GM12878 (cell line): ENCODE results near the gene KIAA1671. TPM values are rescaled to one million over a fixed set of nuclear protein-coding genes. Genes with fewer than 3 reads are reported as not detected.

ENCODE experiments used
- ATAC-seq: fragments of 200-7000 bp; cut with Tn5 transposase; 3 replicates; pipeline ENCODE4 v1.9.1; 2020; ENCODE audit warnings: mild to moderate bottlenecking, moderate library complexity
- BruUV-seq: library from RNA; stranded (reverse); fragments of 400-500 nt; replicated peaks from 2 replicates; lab custom pipeline; 2021; lab: Mats Ljungman, UMichigan
- CTCF ChIA-PET: fragments of 300-600 bp; sonication (Branson Sonifier 250); formaldehyde crosslinking; extraction: SDS; loops from one replicate; lab custom pipeline; 2021; ENCODE audit warnings: inconsistent platforms; lab: Yijun Ruan, JAX
- POLR2A ChIA-PET: fragments of 350-600 bp; formaldehyde crosslinking; extraction: SDS; loops from one replicate; lab custom pipeline; 2021; ENCODE audit warnings: inconsistent platforms; lab: Charles Lee
- RAD21 ChIA-PET: fragments of 300-600 bp; sonication (Branson Sonifier 250); formaldehyde crosslinking; loops from one replicate; lab custom pipeline; 2023; ENCODE audit warnings: antibody characterized with exemption; ENCODE audit not compliant: unreplicated experiment; lab: Charles Lee
- SMC1A ChIA-PET: fragments of 300-600 bp; sonication (Branson Sonifier 250); formaldehyde crosslinking; loops from one replicate; lab custom pipeline; 2023; ENCODE audit not compliant: unreplicated experiment, uncharacterized antibody; lab: Charles Lee
- DNase-seq: peaks from one replicate; pipeline ENCODE4 v3.0.0-alpha.2; 2011; ENCODE audit warnings: low read depth, low spot score
- FAIRE-seq: peaks from 3 replicates; lab custom pipeline; 2011; peaks lifted over from hg19 to GRCh38; lab: Jason Lieb, UNC
- H2AFZ ChIP-seq: 2 replicates; pipeline ENCODE4 v1.6.0; 2011; ENCODE audit warnings: low read depth, low read length, control low read depth; ENCODE audit not compliant: control insufficient read depth
- H3K27ac ChIP-seq: 2 replicates; pipeline ENCODE4 v1.5.1; 2011; ENCODE audit warnings: control low read depth; ENCODE audit not compliant: control insufficient read depth, insufficient read depth
- H3K27me3 ChIP-seq, 2 experiments: replicated peaks in 1 of 2; 2 replicates each; pipeline versions ENCODE4 v1.6.0 to v1.6.1; 2011; ENCODE audit warnings: low read length in 1 of 2; ENCODE audit not compliant: control insufficient read depth in 2 of 2, insufficient read depth in 2 of 2
- H3K36me3 ChIP-seq, 2 experiments: 2 replicates each; pipeline ENCODE4 v1.5.1; 2011; ENCODE audit warnings: low read length in 1 of 2; ENCODE audit not compliant: control insufficient read depth in 2 of 2, insufficient read depth in 2 of 2
- H3K4me1 ChIP-seq: 2 replicates; pipeline ENCODE4 v1.6.1; 2011; ENCODE audit warnings: mild to moderate bottlenecking, low read length, moderate library complexity, mixed read lengths; ENCODE audit not compliant: control insufficient read depth, insufficient read depth
- H3K4me2 ChIP-seq: 2 replicates; pipeline ENCODE4 v1.6.0; 2011; ENCODE audit warnings: control low read depth; ENCODE audit not compliant: control insufficient read depth, insufficient read depth
- H3K4me3 ChIP-seq: fragments of 200-600 bp; sonication (generic); 2 replicates; pipeline ENCODE4 v1.5.1; 2016
- H3K79me2 ChIP-seq: 2 replicates; pipeline ENCODE4 v1.6.0; 2011; ENCODE audit warnings: low read length; ENCODE audit not compliant: control insufficient read depth, insufficient read depth
- H3K9ac ChIP-seq: 2 replicates; pipeline ENCODE4 v1.8.0; 2011; ENCODE audit warnings: low read length, control low read depth, mixed read lengths; ENCODE audit not compliant: control insufficient read depth, insufficient read depth
- H3K9me3 ChIP-seq: replicated peaks from 3 replicates; pipeline ENCODE4 v1.5.1; 2011; ENCODE audit warnings: mild to moderate bottlenecking, low read length; ENCODE audit not compliant: control insufficient read depth, insufficient read depth
- H4K20me1 ChIP-seq: 2 replicates; pipeline ENCODE4 v1.6.0; 2011; ENCODE audit not compliant: control insufficient read depth, insufficient read depth
- CEBPB ChIP-seq, 2 experiments: fragments of 150-350 bp in 1 of 2; IDR thresholded peaks; 2 replicates each; pipeline ENCODE4 v1.6.1; 2012 to 2014; ENCODE audit warnings: low read depth in 2 of 2, low read length in 2 of 2, borderline replicate concordance in 1 of 2, inconsistent platforms in 1 of 2
- EP300 ChIP-seq, 2 experiments: fragments of 150-350 bp in 1 of 2; IDR thresholded peaks; 2 replicates each; pipeline ENCODE4 v1.6.1; 2011 to 2012; ENCODE audit warnings: low read depth in 2 of 2, low read length in 2 of 2, borderline replicate concordance in 1 of 2, improper control_type of control experiment in 1 of 2, inconsistent platforms in 1 of 2; ENCODE audit not compliant: control insufficient read depth in 1 of 2
- IKZF2 ChIP-seq, 2 experiments: fragments of 450-650 bp; IDR thresholded peaks; 2 replicates each; pipeline ENCODE4 v1.6.1; 2017; ENCODE audit warnings: mild to moderate bottlenecking in 2 of 2, moderate library complexity in 2 of 2
- IRF4 ChIP-seq: IDR thresholded peaks from 2 replicates; pipeline ENCODE4 v1.6.1; 2011; ENCODE audit warnings: low read depth, low read length
- SUZ12 ChIP-seq: fragments of 200-600 bp; sonication (generic); IDR thresholded peaks from one replicate; pipeline ENCODE4 v1.6.1; 2018; ENCODE audit warnings: antibody characterized with exemption, mild to moderate bottlenecking; ENCODE audit not compliant: unreplicated experiment
- TCF12 ChIP-seq: IDR thresholded peaks from 2 replicates; pipeline ENCODE4 v1.6.1; 2011; ENCODE audit warnings: low read depth, mild to moderate bottlenecking, low read length
- WGBS: methylation state at CpG from one replicate; pipeline ENCODE4 v1.1.6; 2016; ENCODE audit warnings: low lambda C conversion rate; ENCODE audit not compliant: insufficient replicate concordance, insufficient coverage; ENCODE audit errors: missing lambda C conversion rate; 5-methylcytosine and 5-hydroxymethylcytosine counted together
- in situ Hi-C: fragments of 300-500 bp; cut with MboI; formaldehyde crosslinking; loops from 9 replicates; pipeline ENCODE4 v1.14.3; 2018; ENCODE audit warnings: mixed read lengths
- intact Hi-C: fragments of 100-400 bp; cut with micrococcal nuclease; formaldehyde crosslinking; loops from one replicate; pipeline ENCODE4 v1.14.2; 2022; ENCODE audit not compliant: unreplicated experiment
- polyA plus RNA-seq, 11 experiments: library from polyadenylated mRNA; depleted of rRNA in 4 of 11; unstranded in 6 of 11; stranded (reverse) in 5 of 11; fragments of >200 nt; fragmentation: Nextera tagmentation in 4 of 11; fragmentation: Illumina TruSeq in 1 of 11; extraction: Ambion mirVana in 4 of 11; extraction: Trizol in 1 of 11; gene quantifications; 1 replicate in 1 of 11; 2 replicates in 10 of 11; pipeline versions ENCODE4 v1.2.1 to v1.2.3, GENCODE V29; 2011 to 2016; ENCODE audit warnings: inconsistent platforms in 2 of 11, missing spikeins in 2 of 11, low read depth in 1 of 11
- total RNA-seq, 4 experiments: library from RNA; depleted of rRNA in 3 of 4; stranded (reverse); fragments of >200 nt in 3 of 4; fragmentation: Illumina TruSeq in 1 of 4; extraction: Trizol in 1 of 4; gene quantifications; 2 replicates each; pipeline versions ENCODE4 v1.2.1 to v1.2.3, GENCODE V29; 2013 to 2021
- TF ChIP-seq, protein P1 (sequence below): IDR thresholded peaks from 2 replicates; pipeline ENCODE4 v1.6.1; 2012; ENCODE audit warnings: improper control_type of control experiment, low read depth, low read length; ENCODE audit not compliant: insufficient replicate concordance

KIAA1671 gene
- total and polyA plus RNA-seq, 10 of the 15 experiments (the other 5 are each of a cell fraction or from before 2014, with no cell fraction given), result 0.05 to 2.7 (median 0.33) TPM

DNA sequence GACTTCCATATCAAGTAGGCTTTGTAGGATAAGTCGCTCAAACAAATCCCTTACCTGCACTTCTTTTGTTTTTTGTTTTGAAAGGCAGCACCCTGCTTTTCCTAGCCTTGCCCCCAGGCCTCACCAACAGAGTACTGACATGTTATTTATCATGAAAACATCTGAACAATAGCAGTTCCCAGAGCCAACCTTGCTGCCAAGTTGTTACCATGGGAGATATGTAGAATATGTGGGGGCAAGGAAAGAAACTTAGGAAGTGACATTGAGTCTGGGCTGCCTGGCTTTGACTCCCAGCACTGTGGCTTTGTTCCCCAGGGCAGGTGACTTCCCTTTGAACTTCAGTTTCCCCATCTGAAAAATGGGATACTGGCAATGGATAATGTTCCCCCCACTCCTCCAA is 193.8 kb downstream of the KIAA1671 start (continued):
- TF ChIP-seq SUZ12 (no peak), TCF12 (no peak)

GRCh38 chr22:25146906-25147641 is 194.6 kb downstream of the KIAA1671 start:
- Histone ChIP-seq H3K4me2 (no peak overlapping the region), H3K27me3 (no peaks in the 10 kb centered on the region), H2AFZ (no peak overlapping the region), H3K4me3 (no peak overlapping the region), H3K27ac (no peak overlapping the region), H4K20me1 (no peaks in the 10 kb centered on the region), H3K36me3 (no peaks in the 10 kb centered on the region), H3K79me2 (no peaks in the 10 kb centered on the region), H3K4me1 (no peaks in the 10 kb centered on the region), H3K9ac (no peak overlapping the region), H3K9me3 (no peaks in the 10 kb centered on the region)
- ChIA-PET SMC1A (no interaction called here), POLR2A (interaction anchor here (0.5 kb wide), 1 partner anchor 9 kb away, joined by 3 read pairs; no protein-coding TSS in a partner anchor), RAD21 (no interaction called here), CTCF (no interaction called here)
- in situ Hi-C loops, result no loop called here
- TF ChIP-seq IRF4 (no peak), CEBPB (IDR thresholded peaks at IDR 0.05; ENCODE audit: borderline replicate concordance in 1 of 2, low read depth in 2 of 2, low read length in 2 of 2) (no peak), IKZF2 (IDR thresholded peaks at IDR 0.05) (no peak), EP300 (IDR thresholded peaks at IDR 0.05; ENCODE audit: borderline replicate concordance in 1 of 2, control insufficient read depth in 1 of 2, low read depth in 2 of 2, low read length in 2 of 2) (no peak)
- TF ChIP-seq, protein P1, sequence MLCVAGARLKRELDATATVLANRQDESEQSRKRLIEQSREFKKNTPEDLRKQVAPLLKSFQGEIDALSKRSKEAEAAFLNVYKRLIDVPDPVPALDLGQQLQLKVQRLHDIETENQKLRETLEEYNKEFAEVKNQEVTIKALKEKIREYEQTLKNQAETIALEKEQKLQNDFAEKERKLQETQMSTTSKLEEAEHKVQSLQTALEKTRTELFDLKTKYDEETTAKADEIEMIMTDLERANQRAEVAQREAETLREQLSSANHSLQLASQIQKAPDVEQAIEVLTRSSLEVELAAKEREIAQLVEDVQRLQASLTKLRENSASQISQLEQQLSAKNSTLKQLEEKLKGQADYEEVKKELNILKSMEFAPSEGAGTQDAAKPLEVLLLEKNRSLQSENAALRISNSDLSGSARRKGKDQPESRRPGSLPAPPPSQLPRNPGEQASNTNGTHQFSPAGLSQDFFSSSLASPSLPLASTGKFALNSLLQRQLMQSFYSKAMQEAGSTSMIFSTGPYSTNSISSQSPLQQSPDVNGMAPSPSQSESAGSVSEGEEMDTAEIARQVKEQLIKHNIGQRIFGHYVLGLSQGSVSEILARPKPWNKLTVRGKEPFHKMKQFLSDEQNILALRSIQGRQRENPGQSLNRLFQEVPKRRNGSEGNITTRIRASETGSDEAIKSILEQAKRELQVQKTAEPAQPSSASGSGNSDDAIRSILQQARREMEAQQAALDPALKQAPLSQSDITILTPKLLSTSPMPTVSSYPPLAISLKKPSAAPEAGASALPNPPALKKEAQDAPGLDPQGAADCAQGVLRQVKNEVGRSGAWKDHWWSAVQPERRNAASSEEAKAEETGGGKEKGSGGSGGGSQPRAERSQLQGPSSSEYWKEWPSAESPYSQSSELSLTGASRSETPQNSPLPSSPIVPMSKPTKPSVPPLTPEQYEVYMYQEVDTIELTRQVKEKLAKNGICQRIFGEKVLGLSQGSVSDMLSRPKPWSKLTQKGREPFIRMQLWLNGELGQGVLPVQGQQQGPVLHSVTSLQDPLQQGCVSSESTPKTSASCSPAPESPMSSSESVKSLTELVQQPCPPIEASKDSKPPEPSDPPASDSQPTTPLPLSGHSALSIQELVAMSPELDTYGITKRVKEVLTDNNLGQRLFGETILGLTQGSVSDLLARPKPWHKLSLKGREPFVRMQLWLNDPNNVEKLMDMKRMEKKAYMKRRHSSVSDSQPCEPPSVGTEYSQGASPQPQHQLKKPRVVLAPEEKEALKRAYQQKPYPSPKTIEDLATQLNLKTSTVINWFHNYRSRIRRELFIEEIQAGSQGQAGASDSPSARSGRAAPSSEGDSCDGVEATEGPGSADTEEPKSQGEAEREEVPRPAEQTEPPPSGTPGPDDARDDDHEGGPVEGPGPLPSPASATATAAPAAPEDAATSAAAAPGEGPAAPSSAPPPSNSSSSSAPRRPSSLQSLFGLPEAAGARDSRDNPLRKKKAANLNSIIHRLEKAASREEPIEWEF, result no peak
- ATAC-seq (no peak), FAIRE-seq (no peak), DNase-seq (no peak)
- BruUV-seq, result no TSS peak
- intact Hi-C loops, result no loop called here
- 10% methylated on average over 4 of the region's 4 CpGs for WGBS
